ENCODE measurements around the gene MYH15.

The MYH15 gene

DNA sequence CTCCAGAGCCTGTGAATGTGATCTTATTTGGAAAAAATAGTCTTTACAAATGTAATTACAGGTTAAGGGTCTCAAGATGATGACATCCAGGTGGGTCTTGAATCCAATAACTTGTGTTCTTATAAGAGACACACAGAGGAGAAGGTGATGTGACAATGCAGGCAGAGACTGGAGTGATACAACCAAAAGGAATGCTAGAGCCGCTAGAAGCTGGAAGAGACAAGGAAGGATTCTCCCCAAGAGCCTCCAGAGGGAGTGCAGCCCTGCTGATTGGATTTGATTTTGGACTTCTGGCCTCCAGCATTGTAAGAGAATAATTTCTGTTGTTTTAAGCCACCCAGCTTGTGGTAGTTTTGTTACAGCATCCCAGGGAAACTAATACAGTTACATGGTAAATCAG lies 9.7 kb downstream of the MYH15 start:
- no peak for TF ChIP-seq SP1 (IDR thresholded peaks at IDR 0.05)
- TF ChIP-seq, protein P1, sequence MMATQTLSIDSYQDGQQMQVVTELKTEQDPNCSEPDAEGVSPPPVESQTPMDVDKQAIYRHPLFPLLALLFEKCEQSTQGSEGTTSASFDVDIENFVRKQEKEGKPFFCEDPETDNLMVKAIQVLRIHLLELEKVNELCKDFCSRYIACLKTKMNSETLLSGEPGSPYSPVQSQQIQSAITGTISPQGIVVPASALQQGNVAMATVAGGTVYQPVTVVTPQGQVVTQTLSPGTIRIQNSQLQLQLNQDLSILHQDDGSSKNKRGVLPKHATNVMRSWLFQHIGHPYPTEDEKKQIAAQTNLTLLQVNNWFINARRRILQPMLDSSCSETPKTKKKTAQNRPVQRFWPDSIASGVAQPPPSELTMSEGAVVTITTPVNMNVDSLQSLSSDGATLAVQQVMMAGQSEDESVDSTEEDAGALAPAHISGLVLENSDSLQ (IDR thresholded peaks at IDR 0.05): no peak
- TF ChIP-seq HDGF (IDR thresholded peaks at IDR 0.05; ENCODE audit: borderline replicate concordance): no peak
- no peak for TF ChIP-seq ARNT (IDR thresholded peaks at IDR 0.05)
- no peak for TF ChIP-seq ZNF384 (IDR thresholded peaks at IDR 0.05)
- TF ChIP-seq TARDBP (IDR thresholded peaks at IDR 0.05): no peak
- POLR2A ChIA-PET: no interaction called here
- no peak for DNase-seq (ENCODE audit: extremely low spot score)
- CTCF ChIA-PET: no interaction called here

DNA sequence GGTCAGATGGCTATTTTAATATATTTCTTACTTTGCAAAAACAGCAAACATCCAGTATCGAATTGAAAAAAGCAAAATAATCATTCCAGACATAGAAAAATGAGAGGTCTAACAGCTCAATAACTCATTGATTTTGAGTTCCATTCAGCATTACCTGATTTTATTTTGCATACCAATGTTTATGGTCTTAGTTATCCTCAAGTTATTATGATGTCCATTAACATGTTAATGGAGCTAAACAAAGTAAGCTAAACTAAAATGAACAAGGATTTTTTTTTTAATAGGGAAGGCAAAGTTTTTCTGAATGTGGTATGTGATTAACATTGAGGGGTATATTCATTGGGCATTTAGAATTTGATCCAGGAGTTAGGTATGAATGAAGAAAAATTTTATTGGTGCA lies 13.1 kb downstream of the MYH15 start:
- POLR2A ChIA-PET: no interaction called here
- CTCF ChIA-PET: interaction anchor here (0.7 to 1.0 kb wide), 2 partner anchors 19 to 640 kb away, joined by 3 read pairs; no protein-coding TSS in a partner anchor
- TF ChIP-seq BHLHE40 (IDR thresholded peaks at IDR 0.05; ENCODE audit: borderline replicate concordance): no peak
- no peak for TF ChIP-seq LEF1 (IDR thresholded peaks at IDR 0.05; ENCODE audit: borderline replicate concordance)
- TF ChIP-seq FOXM1 (IDR thresholded peaks at IDR 0.05; ENCODE audit: borderline replicate concordance): no peak
- TF ChIP-seq ELF4 (IDR thresholded peaks at IDR 0.05): no peak
- TF ChIP-seq SP1 (IDR thresholded peaks at IDR 0.05): no peak
- TF ChIP-seq ZNF384 (IDR thresholded peaks at IDR 0.05): no peak

DNA sequence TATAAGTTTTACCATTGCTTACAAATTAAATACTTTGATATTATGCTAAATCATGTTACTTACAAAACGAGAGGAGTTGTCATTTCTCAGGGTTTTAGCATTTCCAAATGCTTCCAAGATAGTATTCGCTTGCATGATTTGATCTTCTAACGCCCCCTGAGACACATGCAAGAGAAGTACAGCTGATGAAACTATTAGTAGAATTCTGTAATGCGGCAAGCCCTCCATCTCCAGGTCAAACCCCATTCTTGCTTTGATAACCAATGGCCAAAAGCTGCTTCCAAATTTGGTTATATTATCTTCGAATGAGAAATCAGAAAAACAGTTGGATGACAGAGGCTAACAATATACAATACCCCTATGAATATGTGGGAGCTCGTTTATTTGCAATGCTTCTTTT lies 14.7 kb downstream of the MYH15 start:
- TF ChIP-seq SUZ12 (IDR thresholded peaks at IDR 0.05) (no peak), FOXA1 (IDR thresholded peaks at IDR 0.05) (no peak), HDGF (IDR thresholded peaks at IDR 0.05; ENCODE audit: borderline replicate concordance) (no peak), LEF1 (IDR thresholded peaks at IDR 0.05; ENCODE audit: borderline replicate concordance) (no peak), TARDBP (IDR thresholded peaks at IDR 0.05) (no peak), ZNF384 (IDR thresholded peaks at IDR 0.05) (no peak), BHLHE40 (IDR thresholded peaks at IDR 0.05; ENCODE audit: borderline replicate concordance) (no peak), ELF4 (IDR thresholded peaks at IDR 0.05) (no peak), FOXK2 (IDR thresholded peaks at IDR 0.05) (no peak), CTBP1 (IDR thresholded peaks at IDR 0.05; ENCODE audit: borderline replicate concordance) (no peak), SP1 (IDR thresholded peaks at IDR 0.05) (no peak), NFRKB (IDR thresholded peaks at IDR 0.05) (no peak), FOXM1 (IDR thresholded peaks at IDR 0.05; ENCODE audit: borderline replicate concordance) (no peak), ARNT (IDR thresholded peaks at IDR 0.05) (no peak)
- TF ChIP-seq, protein P1 (IDR thresholded peaks at IDR 0.05): no peak
- no peak for DNase-seq (ENCODE audit: extremely low spot score)
- CTCF ChIA-PET: no interaction called here
- POLR2A ChIA-PET: no interaction called here

More for the DNA sequence above, 13.1 kb downstream of the MYH15 start:
- no peak for DNase-seq (ENCODE audit: extremely low spot score)

DNA sequence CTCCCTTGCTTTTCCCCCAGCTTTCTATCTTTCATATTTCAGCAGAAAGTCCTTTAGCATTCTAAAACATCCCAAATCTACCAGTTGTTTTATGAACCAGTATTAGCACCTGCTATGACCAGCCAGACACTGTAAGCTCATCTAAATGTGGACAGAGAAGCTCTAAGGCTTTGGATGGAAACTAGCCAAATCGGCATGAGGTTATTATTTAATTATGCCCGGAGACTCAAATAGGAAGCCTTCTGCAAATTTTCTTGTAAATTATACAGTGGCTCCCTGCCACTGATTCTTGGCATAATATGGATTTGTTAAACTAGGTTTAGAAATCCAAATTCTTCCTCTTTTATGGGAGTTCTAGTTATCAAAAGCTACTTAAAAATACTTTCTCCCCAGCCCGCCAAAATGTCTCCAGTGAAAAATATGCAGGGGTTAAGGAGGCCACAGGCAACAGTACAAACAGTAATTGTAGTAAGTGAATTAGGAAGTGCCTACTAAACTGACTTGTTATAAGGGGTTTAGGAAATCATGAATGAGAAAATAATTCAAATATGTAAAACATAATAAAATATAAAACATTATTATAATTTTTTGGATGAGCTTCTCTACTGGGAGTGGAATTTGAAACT lies 15.4 kb downstream of the MYH15 start:
- no peak for DNase-seq (ENCODE audit: extremely low spot score)
- TF ChIP-seq FOXA1 (IDR thresholded peaks at IDR 0.05) (no peak), ZNF384 (IDR thresholded peaks at IDR 0.05) (no peak), ARNT (IDR thresholded peaks at IDR 0.05) (no peak), BHLHE40 (IDR thresholded peaks at IDR 0.05; ENCODE audit: borderline replicate concordance) (no peak), TARDBP (IDR thresholded peaks at IDR 0.05) (no peak), FOXK2 (IDR thresholded peaks at IDR 0.05) (no peak), NFRKB (IDR thresholded peaks at IDR 0.05) (no peak), CTBP1 (IDR thresholded peaks at IDR 0.05; ENCODE audit: borderline replicate concordance) (no peak), ELF4 (IDR thresholded peaks at IDR 0.05) (no peak), SP1 (IDR thresholded peaks at IDR 0.05) (no peak), SUZ12 (IDR thresholded peaks at IDR 0.05) (no peak), FOXM1 (IDR thresholded peaks at IDR 0.05; ENCODE audit: borderline replicate concordance) (no peak), L3MBTL2 (conservative IDR thresholded peaks at IDR 0.05) (no peak)
- TF ChIP-seq, protein P1 (IDR thresholded peaks at IDR 0.05): no peak
- CTCF ChIA-PET: no interaction called here
- POLR2A ChIA-PET: no interaction called here

DNA sequence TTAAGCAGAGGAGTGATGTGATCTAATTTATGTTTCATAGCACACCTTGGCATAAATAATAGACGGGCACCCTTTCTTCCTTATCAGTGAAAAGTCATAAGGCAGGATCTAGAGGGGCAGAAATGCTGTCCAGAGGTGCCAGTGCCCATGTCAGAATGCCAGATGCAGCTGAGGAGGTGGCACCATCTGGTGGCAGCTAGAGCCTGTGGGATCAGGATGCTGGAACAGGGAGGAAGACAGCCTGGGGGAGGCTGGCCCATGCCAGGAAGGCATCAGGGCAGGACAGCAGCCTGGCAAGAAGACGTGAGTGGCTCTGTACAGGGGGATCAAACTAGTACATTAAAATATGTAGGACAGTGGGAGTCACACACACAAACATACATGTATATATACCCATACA lies 16.5 kb downstream of the MYH15 start:
- ChIA-PET POLR2A (no interaction called here), CTCF (no interaction called here)
- no peak for TF ChIP-seq HDGF (IDR thresholded peaks at IDR 0.05; ENCODE audit: borderline replicate concordance)
- TF ChIP-seq ELF4 (IDR thresholded peaks at IDR 0.05): no peak
- no peak for TF ChIP-seq FOXA1 (IDR thresholded peaks at IDR 0.05)
- no peak for TF ChIP-seq L3MBTL2 (conservative IDR thresholded peaks at IDR 0.05)
- TF ChIP-seq SP1 (IDR thresholded peaks at IDR 0.05): no peak
- no peak for TF ChIP-seq BHLHE40 (IDR thresholded peaks at IDR 0.05; ENCODE audit: borderline replicate concordance)
- TF ChIP-seq LEF1 (IDR thresholded peaks at IDR 0.05; ENCODE audit: borderline replicate concordance): no peak
- no peak for TF ChIP-seq ZNF384 (IDR thresholded peaks at IDR 0.05)
- TF ChIP-seq CTBP1 (IDR thresholded peaks at IDR 0.05; ENCODE audit: borderline replicate concordance): no peak
- DNase-seq (ENCODE audit: extremely low spot score): no peak

DNA sequence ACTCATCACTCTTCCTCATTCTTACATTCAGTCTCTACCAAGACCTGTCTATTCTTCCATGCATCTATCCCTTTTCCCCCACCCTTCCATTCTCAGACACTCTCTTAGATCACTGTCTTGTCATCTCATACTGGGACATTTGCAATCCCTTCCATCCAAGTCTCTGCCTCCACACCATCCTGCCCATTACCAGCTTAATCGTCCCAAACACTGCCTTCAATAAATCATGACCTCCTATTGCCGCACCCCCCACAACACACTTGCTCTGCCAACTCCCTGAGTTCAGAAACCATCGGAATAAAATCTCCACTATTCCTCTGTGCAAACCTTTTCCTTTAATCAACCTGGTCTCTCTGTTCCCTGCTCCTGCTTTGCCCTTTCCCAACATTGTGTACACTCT lies 18.9 kb downstream of the MYH15 start:
- ChIA-PET CTCF (no interaction called here), POLR2A (no interaction called here)
- no peak for DNase-seq (ENCODE audit: extremely low spot score)
- TF ChIP-seq SUZ12 (IDR thresholded peaks at IDR 0.05) (no peak), BHLHE40 (IDR thresholded peaks at IDR 0.05; ENCODE audit: borderline replicate concordance) (no peak), HDGF (IDR thresholded peaks at IDR 0.05; ENCODE audit: borderline replicate concordance) (no peak), ELF4 (IDR thresholded peaks at IDR 0.05) (no peak), FOXK2 (IDR thresholded peaks at IDR 0.05) (no peak), TARDBP (IDR thresholded peaks at IDR 0.05) (no peak), SP1 (IDR thresholded peaks at IDR 0.05) (no peak), NFRKB (IDR thresholded peaks at IDR 0.05) (no peak), ARNT (IDR thresholded peaks at IDR 0.05) (no peak), LEF1 (IDR thresholded peaks at IDR 0.05; ENCODE audit: borderline replicate concordance) (no peak), L3MBTL2 (conservative IDR thresholded peaks at IDR 0.05) (no peak), CTBP1 (IDR thresholded peaks at IDR 0.05; ENCODE audit: borderline replicate concordance) (no peak), FOXM1 (IDR thresholded peaks at IDR 0.05; ENCODE audit: borderline replicate concordance) (no peak), ZNF384 (IDR thresholded peaks at IDR 0.05) (no peak), FOXA1 (IDR thresholded peaks at IDR 0.05) (no peak)
- TF ChIP-seq, protein P1 (IDR thresholded peaks at IDR 0.05): no peak
